NCI-H1048 (cell line): Measurements from ENCODE around the gene ENTPD1.
"Not testable (repeated sequence)": the region's sequence is repeated elsewhere in the genome, so short reads cannot be mapped to it uniquely, and the experiment has no call there.

Experiments used
- DNase-seq: peaks from one replicate; lab custom pipeline; 2025; lab: John Stamatoyannopoulos, UW

Gene ENTPD1

DNA sequence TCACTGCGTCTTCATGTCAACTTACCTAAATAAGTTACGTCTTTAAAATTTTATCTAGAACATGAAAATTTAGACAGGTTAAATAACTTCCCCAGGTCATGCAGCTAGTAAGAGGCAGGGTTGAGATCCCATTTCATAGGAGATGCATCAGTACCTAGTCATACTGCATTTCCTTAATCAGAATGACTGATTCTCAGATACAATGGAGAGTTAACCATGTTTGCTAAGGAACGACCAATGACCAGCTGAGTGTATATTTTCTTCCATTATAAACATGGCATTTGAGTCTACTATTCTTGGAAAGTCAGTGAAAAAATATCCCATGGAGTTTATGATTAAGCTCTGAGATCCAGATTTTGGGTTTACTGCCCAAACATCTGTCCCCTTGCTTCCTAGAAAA, 39.6 kb downstream of the ENTPD1 start:
- no peak for DNase-seq

DNA sequence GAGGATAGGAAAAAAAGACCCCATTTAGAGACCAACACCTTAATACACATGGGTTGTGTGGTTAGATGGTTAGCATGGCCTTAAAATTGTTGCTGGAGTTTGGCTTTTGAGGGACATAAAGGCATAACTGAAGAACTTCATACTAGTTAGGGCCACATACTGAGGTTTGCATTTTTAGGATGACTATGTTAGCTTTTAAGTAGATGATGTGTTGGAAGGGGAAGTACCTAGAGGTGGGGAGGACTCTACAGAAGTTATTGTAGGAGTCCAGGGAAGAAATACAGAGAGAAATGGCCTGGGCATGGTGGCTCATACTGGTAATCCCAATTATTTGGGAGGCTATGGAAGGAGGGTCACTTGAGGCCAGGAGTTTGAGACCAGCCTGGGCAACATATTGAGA, 40.5 kb downstream of the ENTPD1 start:
- no peak for DNase-seq

- no peak for DNase-seq
Observed at GRCh38 chr10:95798096-95798855, 42.3 kb downstream of the ENTPD1 start.

- not testable (repeated sequence) for DNase-seq
Observed at GRCh38 chr10:95800286-95800685, 44.3 kb downstream of the ENTPD1 start.

DNA sequence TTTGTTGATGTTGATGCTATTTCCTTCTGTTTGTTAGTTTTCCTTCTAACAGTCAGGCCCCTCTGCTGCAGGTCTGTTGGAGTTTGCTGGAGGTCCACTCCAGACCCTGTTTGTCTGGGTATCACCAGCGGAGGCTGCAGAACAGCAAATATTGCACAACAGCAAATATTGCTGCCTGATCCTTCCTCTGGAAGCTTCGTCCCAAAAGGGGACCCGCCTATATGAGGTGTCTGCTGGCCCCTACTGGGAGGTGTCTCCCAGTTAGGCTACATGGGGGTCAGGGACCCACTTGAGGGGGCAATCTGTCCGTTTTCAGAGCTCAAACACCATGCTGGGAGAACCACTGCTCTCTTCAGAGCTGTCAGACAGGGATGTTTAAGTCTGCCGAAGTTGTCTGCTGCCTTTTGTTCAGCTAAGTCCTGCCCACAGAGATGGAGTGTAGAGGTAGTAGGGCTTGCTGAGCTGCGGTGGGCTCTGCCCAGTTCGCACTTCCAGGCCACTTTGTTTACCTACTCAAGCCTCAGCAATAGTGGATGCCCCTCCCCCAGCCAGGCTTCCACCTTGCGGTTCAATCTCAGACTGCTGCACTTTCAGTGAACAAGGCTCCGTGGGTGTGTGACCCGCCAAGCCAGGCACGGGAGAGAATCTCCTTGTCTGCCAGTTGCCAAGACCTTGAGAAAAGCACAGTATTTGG, 50.9 kb downstream of the ENTPD1 start:
- not testable (repeated sequence) for DNase-seq

GRCh38 chr10:95808705-95809308, 52.8 kb downstream of the ENTPD1 start:
- not testable (repeated sequence) for DNase-seq

DNA sequence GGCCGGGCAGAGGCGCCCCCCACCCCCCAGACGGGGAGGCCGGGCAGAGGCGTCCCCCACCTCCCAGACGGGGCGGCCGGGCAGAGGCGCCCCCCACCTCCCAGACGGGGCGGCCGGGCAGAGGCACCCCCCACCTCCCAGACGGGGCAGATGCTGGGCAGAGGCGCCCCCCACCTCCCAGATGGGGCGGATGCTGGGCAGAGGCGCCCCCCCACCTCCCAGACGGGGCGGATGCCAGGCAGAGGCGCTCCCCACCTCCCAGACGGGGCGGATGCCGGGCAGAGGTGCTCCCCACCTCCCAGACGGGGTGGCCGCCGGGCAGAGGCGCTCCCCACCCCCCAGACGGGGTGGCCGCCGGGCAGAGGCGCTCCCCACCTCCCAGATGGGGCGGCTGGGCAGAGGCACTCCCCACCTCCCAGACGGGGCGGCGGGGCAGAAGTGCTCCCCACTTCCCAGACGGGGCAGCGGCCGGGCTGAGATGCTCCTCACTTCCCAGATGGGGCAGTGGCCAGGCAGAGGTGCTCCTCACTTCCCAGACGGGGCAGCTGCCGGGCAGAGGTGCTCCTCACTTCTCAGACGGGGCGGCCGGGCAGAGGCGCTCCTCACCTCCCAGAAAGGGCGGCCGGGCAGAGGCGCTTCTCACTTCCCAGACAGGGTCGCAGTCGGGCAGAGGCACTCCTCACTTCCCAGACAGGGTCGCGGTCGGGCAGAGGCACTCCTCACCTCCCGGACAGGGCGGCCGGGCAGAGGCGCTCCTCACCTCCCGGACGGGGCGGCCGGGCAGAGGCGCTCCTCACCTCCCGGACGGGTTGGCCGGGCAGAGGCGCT, 53.6 kb downstream of the ENTPD1 start:
- DNase-seq = no peak

DNA sequence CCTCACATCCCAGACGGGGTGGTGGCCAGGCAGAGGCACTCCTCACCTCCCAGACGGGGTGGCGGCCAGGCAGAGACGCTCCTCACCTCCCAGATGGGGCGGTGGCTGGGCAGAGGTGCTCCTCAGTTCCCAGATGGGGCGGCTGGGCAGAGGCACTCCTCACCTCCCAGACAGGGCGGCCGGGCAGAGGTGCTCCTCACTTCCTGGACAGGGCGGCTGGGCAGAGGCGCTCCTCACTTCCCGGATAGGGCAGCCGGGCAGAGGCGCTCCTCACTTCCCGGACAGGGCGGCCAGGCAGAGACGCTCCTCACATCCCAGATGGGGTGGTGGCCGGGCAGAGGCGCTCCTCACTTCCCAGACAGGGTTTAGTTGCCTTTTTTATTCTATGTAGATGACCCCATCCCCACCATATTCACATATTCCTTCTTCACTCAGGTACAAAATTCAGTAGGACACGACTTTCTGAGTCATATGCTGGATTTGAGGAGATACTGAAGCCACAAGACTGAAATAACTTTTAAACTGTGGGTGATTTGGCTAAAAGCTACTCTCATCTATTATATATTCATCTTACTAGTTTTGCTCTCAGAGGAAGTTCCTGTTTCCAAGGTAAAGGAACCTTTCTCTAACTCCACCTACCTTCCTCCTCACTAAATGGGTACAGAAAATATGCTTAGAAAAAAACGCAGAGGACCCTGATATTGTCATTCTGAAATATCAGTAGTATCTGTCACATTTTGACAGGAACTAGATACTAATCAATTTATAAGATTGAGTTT, 54.4 kb downstream of the ENTPD1 start:
- DNase-seq = no peak

DNA sequence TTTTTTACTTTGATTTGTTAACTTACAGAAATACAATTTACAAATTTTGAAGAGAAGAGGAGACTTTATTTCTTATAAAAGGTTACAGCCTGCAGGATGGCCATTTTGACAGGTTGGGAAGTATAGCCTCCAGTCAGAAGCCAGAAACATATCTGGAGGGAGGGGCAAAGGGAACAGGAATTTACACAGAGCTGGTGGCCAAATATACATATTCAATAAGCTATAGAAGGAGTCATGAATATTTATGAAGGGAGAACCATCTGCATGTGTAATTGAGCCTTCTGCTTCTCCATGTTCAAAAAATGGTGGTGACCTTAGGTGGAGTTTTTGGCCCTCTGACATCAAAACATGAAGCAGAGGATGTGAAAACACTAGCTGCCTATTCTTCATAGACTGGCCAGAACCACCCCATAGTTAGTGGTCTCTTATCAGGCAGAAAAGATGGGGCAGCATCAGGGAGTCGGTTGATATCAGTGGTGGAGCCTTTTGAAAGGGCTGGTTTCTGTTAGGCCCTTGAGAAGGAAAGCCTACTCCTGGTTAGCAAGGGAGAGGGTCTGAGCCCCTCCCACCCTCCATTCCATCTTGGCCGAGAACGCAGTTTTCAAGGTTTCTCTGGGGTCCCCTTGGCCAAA, 57.2 kb downstream of the ENTPD1 start:
- no peak for DNase-seq

DNA sequence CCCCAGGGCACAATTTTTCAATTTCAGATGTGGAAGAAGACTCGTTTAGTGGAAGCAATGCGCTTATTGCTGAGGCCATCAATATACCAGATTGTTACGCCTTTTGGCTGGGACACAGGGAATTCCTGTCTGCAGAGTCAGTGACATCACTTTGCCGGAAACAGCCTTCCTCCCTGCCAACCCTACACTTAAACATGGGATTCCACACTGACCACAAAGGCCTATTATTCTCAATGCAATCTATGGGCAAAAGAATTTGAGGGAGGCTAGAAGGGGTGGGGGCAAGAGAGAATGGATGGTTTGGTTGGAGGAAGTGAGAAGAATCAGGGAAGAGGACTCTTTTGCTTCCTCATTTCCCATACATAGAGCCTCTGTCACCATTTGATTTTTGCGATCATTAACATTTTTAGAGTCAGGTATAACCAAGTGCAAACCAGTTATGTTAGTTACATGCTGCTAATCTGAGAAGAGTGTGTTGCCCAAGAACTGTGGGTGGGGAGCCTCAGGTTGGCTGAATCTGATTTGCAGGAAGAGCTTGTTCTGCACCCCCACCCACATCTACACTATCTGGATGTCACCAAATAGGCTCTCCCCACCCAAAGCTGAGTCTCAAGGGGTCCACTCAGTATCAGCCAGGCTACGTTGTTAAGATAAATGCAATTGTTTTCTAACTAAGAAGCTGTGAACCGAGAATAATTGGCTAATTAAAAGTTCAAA, 58.2 kb downstream of the ENTPD1 start:
- no peak for DNase-seq

DNA sequence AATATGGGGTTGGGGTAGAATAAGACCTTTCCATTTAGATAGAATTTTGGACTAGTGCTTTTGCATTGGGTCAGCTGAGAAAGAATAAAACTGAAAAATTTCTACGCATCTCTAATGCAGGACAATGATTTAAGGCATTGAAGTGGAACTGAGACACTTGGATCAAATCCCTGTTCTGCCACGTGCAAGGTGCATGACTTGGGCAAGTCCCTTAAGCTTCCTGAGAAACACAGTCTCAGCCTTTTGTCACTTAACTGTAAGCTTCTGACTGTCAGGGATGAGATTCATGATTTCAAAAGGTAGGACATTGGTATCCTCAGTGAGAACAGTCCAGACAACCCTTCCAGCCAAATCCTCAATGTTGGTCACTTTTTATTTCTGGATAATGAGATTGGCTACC, 59.2 kb downstream of the ENTPD1 start:
- no peak for DNase-seq

- DNase-seq = no peak
Observed at GRCh38 chr10:95815701-95816240, 59.8 kb downstream of the ENTPD1 start.

- DNase-seq = no peak
Observed at GRCh38 chr10:95818010-95818409, 62.0 kb downstream of the ENTPD1 start.

- DNase-seq = no peak
Observed at GRCh38 chr10:95818668-95819067, 62.7 kb downstream of the ENTPD1 start.

DNA sequence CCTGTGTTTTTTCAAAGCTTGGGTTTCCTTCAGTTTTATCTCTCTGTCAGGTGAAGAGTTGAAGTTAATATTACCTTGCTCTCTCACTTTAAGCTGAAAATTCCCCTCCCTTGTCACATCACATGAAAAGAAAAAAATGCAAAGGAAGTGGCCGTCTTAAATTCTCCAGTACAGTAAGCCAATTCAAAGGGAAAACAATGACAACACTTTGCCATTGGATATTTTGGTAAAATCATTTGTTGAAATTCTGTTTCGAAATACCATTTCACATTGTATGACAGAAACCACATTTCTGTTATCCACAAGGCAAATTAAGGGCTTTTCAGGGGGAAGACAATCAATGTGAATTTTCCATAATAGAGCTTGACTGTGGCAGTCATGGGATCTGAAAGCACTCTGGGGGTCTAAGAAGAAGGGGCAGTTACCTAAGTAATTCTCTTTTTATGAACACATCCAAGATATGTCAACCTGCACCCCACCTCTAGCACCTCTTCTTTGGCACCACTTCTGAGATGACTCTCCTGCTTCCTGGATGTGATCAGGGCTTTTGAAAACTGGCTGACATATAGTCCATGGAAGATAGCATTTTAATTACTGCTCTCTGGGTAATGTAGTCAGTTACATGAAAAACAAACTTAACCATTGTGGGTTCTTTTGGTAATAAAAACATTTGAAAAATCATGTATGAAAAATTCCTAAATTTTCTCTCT, 63.8 kb downstream of the ENTPD1 start:
- no peak for DNase-seq

- no peak for DNase-seq
Observed at GRCh38 chr10:95820363-95820762, 64.4 kb downstream of the ENTPD1 start.

GRCh38 chr10:95821720-95822119, 65.8 kb downstream of the ENTPD1 start:
- DNase-seq = no peak

- DNase-seq = no peak
Observed at GRCh38 chr10:95830044-95830443, 74.1 kb downstream of the ENTPD1 start.

DNA sequence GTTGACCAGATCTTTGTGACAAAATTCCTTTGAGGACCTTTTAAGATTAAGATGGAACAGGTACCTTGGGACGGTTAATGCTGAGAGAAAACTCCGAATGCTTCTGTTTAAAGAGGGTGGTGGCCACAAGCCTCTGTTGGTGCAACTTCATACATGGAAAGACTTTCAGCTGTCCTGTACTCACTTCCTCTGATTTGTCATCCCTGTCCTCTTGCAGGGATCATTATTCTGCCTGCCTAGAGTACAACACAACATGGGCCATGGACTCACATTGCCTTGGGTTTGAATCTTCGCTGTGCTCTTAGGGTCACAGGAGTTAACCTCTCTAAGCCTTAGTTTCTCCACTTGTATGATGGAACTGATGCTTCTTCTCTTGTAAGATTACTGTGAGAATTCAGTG, 75.1 kb downstream of the ENTPD1 start:
- no peak for DNase-seq
